ENCODE results near the gene CFAP61. TPM values are rescaled to one million over a fixed set of nuclear protein-coding genes. Genes with fewer than 3 reads are reported as not detected.

Gene CFAP61
- total RNA-seq, 1 experiment from 2014 or later = 0.06 TPM

- no peak for DNase-seq (ENCODE audit: low read depth)
Measured at GRCh38 chr20:20273286-20273685, 221.0 kb downstream of the CFAP61 start.

GRCh38 chr20:20274821-20275220 is 222.5 kb downstream of the CFAP61 start:
- no peak for DNase-seq (ENCODE audit: low read depth)

DNA sequence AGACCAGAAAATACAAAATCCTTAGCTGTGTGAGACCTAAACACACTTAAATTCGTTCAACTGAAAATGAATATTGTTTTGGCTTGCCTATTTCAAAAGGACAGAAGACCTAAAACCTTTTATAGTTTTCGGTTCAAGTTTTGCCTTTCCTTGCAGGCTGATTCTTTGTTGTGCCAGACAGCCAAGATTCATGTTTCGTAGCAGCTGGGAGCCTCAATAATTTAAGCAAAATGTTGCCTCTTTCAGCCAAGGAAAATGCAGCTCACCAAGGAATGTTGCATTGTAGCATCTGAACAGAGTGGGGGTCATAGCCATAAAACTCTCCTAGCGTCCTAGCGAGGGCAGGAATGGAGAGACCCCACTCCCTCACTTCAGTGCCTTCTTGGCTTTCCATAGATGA is 223.3 kb downstream of the CFAP61 start:
- DNase-seq (ENCODE audit: low read depth) = no peak

DNA sequence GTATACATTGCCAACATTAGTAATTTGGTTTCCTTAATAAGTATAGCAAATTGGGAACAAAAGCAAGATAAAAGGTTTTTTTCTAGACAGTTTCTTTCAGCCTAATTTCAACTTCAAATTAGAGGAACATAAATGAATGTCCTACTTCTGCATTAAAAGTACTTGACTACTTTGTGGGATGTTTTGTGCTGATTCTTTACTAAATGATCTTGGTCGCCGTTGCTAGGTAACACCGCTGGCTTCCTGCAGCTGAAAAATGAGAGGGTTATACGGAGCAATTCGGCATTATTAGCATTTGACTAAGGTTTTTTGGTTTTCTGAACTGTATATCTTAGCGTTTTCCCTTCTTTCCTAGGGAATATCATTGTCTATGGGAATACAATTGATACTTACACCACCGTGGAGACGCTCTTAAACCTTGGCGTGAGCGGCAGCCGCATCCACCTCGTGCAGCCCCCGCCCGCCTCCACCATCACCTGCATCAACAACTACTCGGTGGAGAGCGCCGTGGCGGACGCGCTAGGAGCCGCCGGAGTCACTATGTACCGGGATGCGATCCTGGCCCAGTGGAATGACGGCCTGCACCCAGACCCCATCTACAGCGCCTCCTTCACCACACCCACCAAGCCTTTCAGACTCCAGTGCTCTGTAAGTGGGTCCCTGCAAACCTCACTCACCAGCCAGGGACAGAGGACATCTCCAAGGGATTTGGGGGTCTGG is 224.6 kb downstream of the CFAP61 start:
- no peak for DNase-seq (ENCODE audit: low read depth)

GRCh38 chr20:20277894-20278335 is 225.6 kb downstream of the CFAP61 start:
- DNase-seq (ENCODE audit: low read depth) = no peak

GRCh38 chr20:20286061-20286460 is 233.7 kb downstream of the CFAP61 start:
- DNase-seq (ENCODE audit: low read depth) = no peak

- DNase-seq (ENCODE audit: low read depth) = no peak
Measured at GRCh38 chr20:20289331-20289730, 237.0 kb downstream of the CFAP61 start.

DNA sequence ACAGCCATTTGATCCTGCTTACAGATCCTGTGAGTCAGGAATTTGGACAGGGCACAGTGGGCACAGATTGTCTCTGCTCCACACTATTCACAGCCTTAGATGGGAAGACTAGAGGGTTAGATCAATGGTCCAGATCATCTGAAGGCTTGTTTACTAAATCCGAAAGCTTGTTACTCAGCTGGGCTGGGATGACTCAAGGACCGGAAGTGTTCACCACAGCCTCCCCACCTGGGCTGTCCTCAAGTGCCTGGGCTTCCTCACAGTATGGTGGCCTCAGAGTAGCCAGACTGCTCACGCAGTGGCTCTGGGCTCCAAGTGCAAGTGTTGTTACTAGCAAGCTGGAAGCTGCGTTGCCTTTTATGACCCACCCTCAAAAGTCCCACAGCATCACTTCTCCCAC is 240.1 kb downstream of the CFAP61 start:
- no peak for DNase-seq (ENCODE audit: low read depth)

GRCh38 chr20:20293141-20293540 is 240.8 kb downstream of the CFAP61 start:
- no peak for DNase-seq (ENCODE audit: low read depth)

DNA sequence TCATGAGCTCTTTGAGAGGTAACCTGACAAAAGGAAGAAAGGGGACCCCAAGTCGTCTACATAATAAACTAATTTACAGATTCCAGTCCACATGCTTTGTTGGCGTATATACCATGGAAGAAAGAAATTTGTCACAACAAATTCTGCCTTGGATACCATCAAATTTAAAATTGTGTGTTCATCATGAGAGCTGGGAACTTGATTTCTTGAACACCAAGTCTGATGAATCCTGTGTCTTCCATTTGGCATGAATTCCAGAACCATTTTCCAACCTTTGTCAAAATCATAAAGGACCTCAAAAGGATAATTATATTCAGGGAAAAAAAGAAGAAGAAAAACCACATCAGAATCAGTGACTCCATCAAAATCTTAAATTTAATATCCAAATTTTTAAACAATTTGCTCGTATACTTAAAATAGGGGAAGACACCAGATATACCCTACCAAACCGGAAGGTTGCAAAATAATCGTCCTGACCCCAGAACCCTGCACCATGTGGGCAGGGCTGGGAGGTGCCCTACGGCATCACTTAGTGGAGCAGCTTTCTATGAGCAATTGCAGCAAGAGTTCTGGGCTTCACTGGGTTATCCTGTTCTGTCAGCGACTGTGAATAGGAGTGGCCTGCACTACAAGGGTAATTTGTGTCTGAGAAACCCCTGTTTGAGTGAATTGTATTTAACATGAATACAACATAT is 241.5 kb downstream of the CFAP61 start:
- no peak for DNase-seq (ENCODE audit: low read depth)

- DNase-seq (ENCODE audit: low read depth) = no peak
Measured at GRCh38 chr20:20295621-20296498, 243.5 kb downstream of the CFAP61 start.

DNA sequence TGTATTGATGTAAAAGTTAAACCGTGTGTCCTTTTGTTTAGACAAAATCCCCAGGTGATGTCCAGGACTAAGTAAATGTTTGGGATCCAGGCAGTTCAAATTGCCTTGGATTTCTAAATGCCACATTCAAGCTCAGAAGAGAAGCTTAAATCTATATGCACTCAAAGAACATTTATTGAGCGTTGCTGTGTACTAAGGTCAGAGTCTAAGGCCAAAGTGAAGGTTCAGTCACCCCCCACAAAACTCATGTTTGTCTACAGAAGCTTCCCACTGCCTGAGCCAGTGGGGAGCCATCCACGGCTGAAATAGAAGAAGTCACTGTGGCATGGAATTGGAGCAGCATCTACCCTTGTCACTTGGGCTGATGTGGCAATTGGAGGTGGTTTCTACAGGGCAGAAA is 244.8 kb downstream of the CFAP61 start:
- no peak for DNase-seq (ENCODE audit: low read depth)

- no peak for DNase-seq (ENCODE audit: low read depth)
Measured at GRCh38 chr20:20297752-20298151, 245.4 kb downstream of the CFAP61 start.

DNA sequence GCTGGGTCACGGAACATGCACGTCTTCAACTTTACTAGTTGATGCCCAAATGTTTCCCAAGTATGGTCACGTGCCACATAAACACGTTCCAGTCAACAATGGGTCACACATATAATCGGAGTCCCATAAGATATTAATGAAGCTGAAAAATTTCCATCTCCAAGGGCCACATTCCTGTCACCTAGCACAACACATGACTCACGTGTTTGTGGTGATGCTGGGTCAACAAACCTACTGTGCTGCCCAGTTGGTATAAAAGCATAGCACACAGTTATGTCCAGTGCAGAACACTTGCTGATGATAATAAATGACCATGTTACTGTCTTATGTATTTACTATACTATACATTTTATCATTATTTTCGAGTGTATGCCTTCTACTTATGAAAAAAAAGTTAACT is 247.6 kb downstream of the CFAP61 start:
- DNase-seq (ENCODE audit: low read depth) = no peak

- DNase-seq (ENCODE audit: low read depth) = no peak
Measured at GRCh38 chr20:20303320-20303719, 251.0 kb downstream of the CFAP61 start.

DNA sequence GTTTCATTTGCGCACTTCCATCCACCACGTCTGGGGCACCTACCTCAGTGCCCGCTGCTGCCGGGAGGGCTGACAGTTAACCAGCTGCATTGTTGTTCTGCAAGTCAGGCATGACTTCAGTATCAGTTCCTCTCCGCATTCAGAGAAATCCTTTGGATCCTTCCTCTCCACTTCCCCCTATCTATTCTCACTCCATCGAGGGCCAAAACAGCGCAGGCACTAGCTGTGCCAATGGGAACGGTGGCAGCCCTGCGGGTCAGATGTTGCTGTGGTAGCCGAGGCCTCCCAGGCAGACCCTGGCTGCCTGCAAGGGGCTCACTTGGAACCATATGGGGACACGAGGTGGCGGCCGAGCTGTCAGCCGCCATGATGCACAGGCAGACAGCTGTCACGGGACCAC is 251.4 kb downstream of the CFAP61 start:
- no peak for DNase-seq (ENCODE audit: low read depth)

GRCh38 chr20:20304942-20305341 is 252.6 kb downstream of the CFAP61 start:
- no peak for DNase-seq (ENCODE audit: low read depth)

GRCh38 chr20:20312562-20312961 is 260.2 kb downstream of the CFAP61 start:
- DNase-seq (ENCODE audit: low read depth) = no peak

DNA sequence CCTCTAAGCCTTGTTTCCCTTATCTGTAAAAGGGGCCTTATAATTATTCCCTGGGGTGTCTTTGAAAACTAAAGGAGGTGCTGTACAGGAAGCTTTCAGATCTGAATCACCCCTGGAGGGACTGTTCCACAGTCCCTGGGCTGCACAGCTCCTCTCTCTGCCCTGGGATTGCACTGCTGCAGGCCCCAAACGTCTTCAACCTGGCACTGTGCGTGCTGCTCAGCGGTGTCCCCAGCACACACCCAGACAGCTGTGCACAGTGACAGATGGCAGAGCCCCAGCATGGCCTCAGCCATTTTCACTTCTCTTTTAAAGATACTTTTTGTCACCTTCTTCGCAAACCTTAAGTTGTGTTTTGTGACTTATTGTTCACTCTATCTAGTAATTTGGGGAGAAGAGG is 264.9 kb downstream of the CFAP61 start:
- DNase-seq (ENCODE audit: low read depth) = no peak

DNA sequence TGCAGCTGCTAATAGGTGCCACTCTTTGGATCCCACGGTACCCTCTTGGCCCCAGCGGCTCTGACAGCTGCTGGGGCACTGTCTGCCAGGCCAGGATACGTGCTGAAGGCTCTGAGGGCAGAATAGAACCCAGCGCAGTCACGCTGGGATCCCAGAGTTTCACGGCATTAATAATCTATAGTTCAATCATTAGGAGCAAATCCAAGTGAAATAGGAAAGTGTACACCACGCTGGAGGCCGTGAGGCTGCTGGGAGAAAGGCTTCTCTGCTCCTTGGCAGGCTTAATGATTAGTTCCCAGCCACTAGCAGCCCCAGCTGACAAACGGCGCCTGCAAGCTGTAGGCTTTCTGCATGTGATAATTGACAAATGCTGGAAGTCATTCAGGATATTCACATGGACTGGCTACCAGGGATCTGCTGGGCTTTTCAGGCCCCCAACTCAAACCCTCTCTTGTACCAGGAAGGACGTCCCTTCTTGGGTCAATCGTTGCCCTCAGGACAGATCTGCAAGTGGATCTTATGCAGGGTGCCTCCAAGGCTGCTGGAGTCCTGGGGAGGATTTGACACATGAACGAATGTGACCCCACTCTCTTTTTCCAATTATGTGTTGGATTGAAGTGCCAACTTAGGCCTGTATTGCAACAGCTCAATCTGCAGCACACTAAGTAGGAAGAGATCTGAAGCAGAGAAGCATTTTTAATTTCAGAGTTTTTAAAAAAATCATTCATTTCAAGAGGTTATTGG is 265.5 kb downstream of the CFAP61 start:
- no peak for DNase-seq (ENCODE audit: low read depth)

DNA sequence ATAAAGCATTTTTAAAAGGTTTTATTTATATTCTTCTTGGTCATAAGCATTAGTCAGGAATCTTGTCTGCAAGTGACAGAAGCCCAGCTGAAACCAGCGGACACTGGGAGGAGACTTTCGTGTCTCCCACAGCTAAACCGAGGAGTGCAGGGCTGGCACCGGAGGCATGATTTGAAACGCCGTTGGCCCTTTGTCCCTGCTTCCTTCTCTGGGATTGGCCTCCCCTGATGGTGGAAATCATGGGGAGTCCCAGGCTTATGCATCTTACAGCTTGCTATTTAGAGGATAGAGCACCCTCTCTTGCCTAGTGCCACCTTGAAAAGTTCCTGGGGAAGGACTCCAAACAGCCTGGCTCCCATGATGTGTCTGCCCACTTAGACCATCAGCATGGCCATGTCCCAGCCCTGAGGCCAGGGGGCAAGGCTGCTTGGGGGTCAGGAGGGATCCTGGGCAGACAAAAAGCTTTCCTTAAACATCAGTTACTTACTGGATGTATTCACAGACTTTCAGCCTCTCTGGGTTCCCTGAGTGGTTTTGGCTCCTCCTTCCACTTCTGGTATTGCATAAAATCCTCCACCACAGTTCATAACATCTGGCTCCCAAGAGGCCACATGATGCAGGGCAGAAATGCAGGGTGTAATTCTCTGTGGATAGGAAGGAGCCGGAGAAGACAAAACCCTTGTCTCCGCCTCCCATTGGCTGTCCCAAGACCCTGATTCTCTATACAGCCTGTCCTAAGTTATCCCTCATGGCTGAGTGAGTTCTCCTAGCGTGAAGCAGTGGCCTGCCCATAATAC is 266.2 kb downstream of the CFAP61 start:
- DNase-seq (ENCODE audit: low read depth) = no peak

All from LHCN-M2 (cell line).